ENCODE results near the gene ANKRD60.

The ANKRD60 gene

GRCh38 chr20:58228484-58229197 is at the start of gene ANKRD60:
TSS of gene ANKRD60 (minus strand) at chr20:58228653. CDS start at chr20:58228653, 0 bp downstream.
- no peak for DNase-seq (ENCODE audit: low read depth, low spot score)

GRCh38 chr20:58277578-58278472 is 49.4 kb upstream of the ANKRD60 start:
- no peak for DNase-seq (ENCODE audit: low read depth, low spot score)

GRCh38 chr20:58277107-58277506 is 48.7 kb upstream of the ANKRD60 start:
- no peak for DNase-seq (ENCODE audit: low read depth, low spot score)

- no peak for DNase-seq (ENCODE audit: low read depth, low spot score)
Observed at GRCh38 chr20:58274384-58274783, 45.9 kb upstream of the ANKRD60 start.

GRCh38 chr20:58271606-58272351 is 43.3 kb upstream of the ANKRD60 start:
- no peak for DNase-seq (ENCODE audit: low read depth, low spot score)

GRCh38 chr20:58268936-58269619 is 40.6 kb upstream of the ANKRD60 start:
- no peak for DNase-seq (ENCODE audit: low read depth, low spot score)

GRCh38 chr20:58268421-58268821 is 40.0 kb upstream of the ANKRD60 start:
- no peak for DNase-seq (ENCODE audit: low read depth, low spot score)

- DNase-seq (ENCODE audit: low read depth, low spot score) = no peak
Observed at GRCh38 chr20:58267389-58268215, 39.1 kb upstream of the ANKRD60 start.

- no peak for DNase-seq (ENCODE audit: low read depth, low spot score)
Observed at GRCh38 chr20:58264271-58264670, 35.8 kb upstream of the ANKRD60 start.

- no peak for DNase-seq (ENCODE audit: low read depth, low spot score)
Observed at GRCh38 chr20:58261660-58262059, 33.2 kb upstream of the ANKRD60 start.

GRCh38 chr20:58260006-58260405 is 31.6 kb upstream of the ANKRD60 start:
- no peak for DNase-seq (ENCODE audit: low read depth, low spot score)

- DNase-seq (ENCODE audit: low read depth, low spot score) = no peak
Observed at GRCh38 chr20:58256842-58257241, 28.4 kb upstream of the ANKRD60 start.

- DNase-seq (ENCODE audit: low read depth, low spot score) = no peak
Observed at GRCh38 chr20:58256307-58256706, 27.9 kb upstream of the ANKRD60 start.

- DNase-seq (ENCODE audit: low read depth, low spot score) = no peak
Observed at GRCh38 chr20:58254890-58255289, 26.4 kb upstream of the ANKRD60 start.

- no peak for DNase-seq (ENCODE audit: low read depth, low spot score)
Observed at GRCh38 chr20:58251979-58252591, 23.6 kb upstream of the ANKRD60 start.

- DNase-seq (ENCODE audit: low read depth, low spot score) = no peak
Observed at GRCh38 chr20:58251348-58251978, 23.0 kb upstream of the ANKRD60 start.

GRCh38 chr20:58246346-58246745 is 17.9 kb upstream of the ANKRD60 start:
- no peak for DNase-seq (ENCODE audit: low read depth, low spot score)

GRCh38 chr20:58245931-58246330 is 17.5 kb upstream of the ANKRD60 start:
- no peak for DNase-seq (ENCODE audit: low read depth, low spot score)

GRCh38 chr20:58245181-58245891 is 16.9 kb upstream of the ANKRD60 start:
- no peak for DNase-seq (ENCODE audit: low read depth, low spot score)

Measured in activated CD4-positive, CD25-positive, alpha-beta regulatory T cell treated with anti-CD3 and anti-CD28 coated beads, Interleukin-2, amount 50 U/mL, for 16 hours (primary cell).